ENCODE measurements around the gene JAM3.

DNA sequence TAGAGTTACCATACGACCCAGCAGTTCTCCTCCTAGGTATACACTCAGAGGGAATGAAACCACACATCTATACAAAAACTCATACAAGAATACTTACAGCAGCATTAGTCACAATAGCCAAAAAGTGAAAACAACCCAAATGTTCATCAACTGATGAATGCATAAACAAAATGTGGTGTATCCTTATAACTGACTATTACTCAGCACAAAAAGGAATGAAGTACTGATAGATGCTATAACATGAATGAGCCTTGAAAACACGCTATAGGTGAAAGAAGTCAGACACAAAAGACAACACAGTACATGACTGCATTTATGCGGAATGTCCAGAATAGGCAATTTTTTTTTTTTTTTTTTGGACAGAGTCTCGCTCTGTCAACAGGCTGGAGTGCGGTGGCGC lies 131.8 kb downstream of the JAM3 start:
- TF ChIP-seq CTCF (IDR thresholded peaks at IDR 0.05) (no peak), EZH2 (IDR thresholded peaks at IDR 0.05; ENCODE audit: borderline replicate concordance, insufficient read depth, low read depth, low read length, poor library complexity, severe bottlenecking) (no peak)

Measured in B cell (primary cell).